Anterior cingulate cortex (tissue), 58 donors: ENCODE measurements around the gene CTDSP2.
"Not testable (repeated sequence)": the region's sequence is repeated elsewhere in the genome, so short reads cannot be mapped to it uniquely, and the experiment has no call there.

Source experiments
- DNase-seq, 58 donors: peaks; one replicate each; lab custom pipeline; 2025; lab: John Stamatoyannopoulos, UW

CTDSP2 gene

GRCh38 chr12:57837864-57838562 is 8.5 kb downstream of the CTDSP2 start:
- no peak for DNase-seq

- peak in 49 of 58 donors; percentile 10 to 78 (median 45) for DNase-seq
These were observed 9.8 kb downstream of the CTDSP2 start for GRCh38 chr12:57836442-57837375.

- peak in 3 of 58 donors; percentile 5 to 15 (median 11) for DNase-seq
These were observed 10.9 kb downstream of the CTDSP2 start for GRCh38 chr12:57835366-57836288.

GRCh38 chr12:57834086-57834876 is 12.2 kb downstream of the CTDSP2 start:
- DNase-seq: no peak

GRCh38 chr12:57833672-57834071 is 12.9 kb downstream of the CTDSP2 start:
- DNase-seq: no peak

GRCh38 chr12:57832966-57833365 is 13.6 kb downstream of the CTDSP2 start:
- DNase-seq: no peak

GRCh38 chr12:57830393-57830792 is 16.1 kb downstream of the CTDSP2 start:
- DNase-seq: no peak

GRCh38 chr12:57829025-57829777 is 17.3 kb downstream of the CTDSP2 start:
- DNase-seq: no peak

GRCh38 chr12:57826966-57827365 is 19.6 kb downstream of the CTDSP2 start:
- no peak for DNase-seq

- no peak for DNase-seq
These were observed 20.1 kb downstream of the CTDSP2 start for GRCh38 chr12:57826400-57826799.

- DNase-seq: no peak
These were observed 21.1 kb downstream of the CTDSP2 start for GRCh38 chr12:57825451-57825850.

- DNase-seq: no peak
These were observed 22.5 kb downstream of the CTDSP2 start for GRCh38 chr12:57823908-57824640.

- DNase-seq: no peak
These were observed 23.2 kb downstream of the CTDSP2 start for GRCh38 chr12:57823131-57823907.

GRCh38 chr12:57822392-57823130 is 24.0 kb downstream of the CTDSP2 start:
- no peak for DNase-seq

GRCh38 chr12:57821474-57822214 is 24.9 kb downstream of the CTDSP2 start:
- DNase-seq: peak in 1 of 58 donors; percentile 50

- not testable (repeated sequence) for DNase-seq
These were observed 25.5 kb downstream of the CTDSP2 start for GRCh38 chr12:57821015-57821414.
